Hepatocyte (in vitro differentiated cells): ENCODE results near the gene SRM.
"Not testable (repeated sequence)": the region's sequence is repeated elsewhere in the genome, so short reads cannot be mapped to it uniquely, and the experiment has no call there.

Experiments
- EZH2 ChIP-seq: fragments of 200-600 bp; sonication (generic); IDR thresholded peaks from 2 replicates; pipeline ENCODE4 v1.6.1; 2016; ENCODE audit warnings: antibody characterized with exemption, mild to moderate bottlenecking, borderline replicate concordance
- EZH2phosphoT487 ChIP-seq: fragments of 200-600 bp; sonication (generic); IDR thresholded peaks from one replicate; pipeline ENCODE4 v1.6.1; 2018; ENCODE audit warnings: antibody characterized with exemption, mild to moderate bottlenecking, low read depth, moderate library complexity; ENCODE audit not compliant: unreplicated experiment, severe bottlenecking
- TF ChIP-seq, protein P1 (sequence below): fragments of 200-600 bp; sonication (generic); IDR thresholded peaks from 2 replicates; pipeline ENCODE4 v1.5.1; 2016; ENCODE audit warnings: antibody characterized with exemption, mild to moderate bottlenecking; ENCODE audit not compliant: poor library complexity

GRCh38 chr1:11073398-11073797 is 13.6 kb upstream of the SRM start:
- TF ChIP-seq, protein P1, sequence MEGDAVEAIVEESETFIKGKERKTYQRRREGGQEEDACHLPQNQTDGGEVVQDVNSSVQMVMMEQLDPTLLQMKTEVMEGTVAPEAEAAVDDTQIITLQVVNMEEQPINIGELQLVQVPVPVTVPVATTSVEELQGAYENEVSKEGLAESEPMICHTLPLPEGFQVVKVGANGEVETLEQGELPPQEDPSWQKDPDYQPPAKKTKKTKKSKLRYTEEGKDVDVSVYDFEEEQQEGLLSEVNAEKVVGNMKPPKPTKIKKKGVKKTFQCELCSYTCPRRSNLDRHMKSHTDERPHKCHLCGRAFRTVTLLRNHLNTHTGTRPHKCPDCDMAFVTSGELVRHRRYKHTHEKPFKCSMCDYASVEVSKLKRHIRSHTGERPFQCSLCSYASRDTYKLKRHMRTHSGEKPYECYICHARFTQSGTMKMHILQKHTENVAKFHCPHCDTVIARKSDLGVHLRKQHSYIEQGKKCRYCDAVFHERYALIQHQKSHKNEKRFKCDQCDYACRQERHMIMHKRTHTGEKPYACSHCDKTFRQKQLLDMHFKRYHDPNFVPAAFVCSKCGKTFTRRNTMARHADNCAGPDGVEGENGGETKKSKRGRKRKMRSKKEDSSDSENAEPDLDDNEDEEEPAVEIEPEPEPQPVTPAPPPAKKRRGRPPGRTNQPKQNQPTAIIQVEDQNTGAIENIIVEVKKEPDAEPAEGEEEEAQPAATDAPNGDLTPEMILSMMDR, result not testable (repeated sequence)
- TF ChIP-seq EZH2phosphoT487, EZH2: not testable (repeated sequence)
